ENCODE results near the gene ITPR1.

- TF ChIP-seq REST (IDR thresholded peaks at IDR 0.05; ENCODE audit: insufficient replicate concordance, low read depth), result no peak
- TF ChIP-seq CTCF (IDR thresholded peaks at IDR 0.05; ENCODE audit: insufficient read depth, low read length), result no peak
- no peak for TF ChIP-seq POLR2AphosphoS5 (IDR thresholded peaks at IDR 0.05; ENCODE audit: low read depth)
- TF ChIP-seq GABPA (IDR thresholded peaks at IDR 0.05; ENCODE audit: low read depth), result no peak
These were observed 288.9 kb downstream of the ITPR1 start for GRCh38 chr3:4782095-4782494.

Measured in HL-60 (cell line).